Activated T-cell treated with anti-CD3 and anti-CD28 coated beads, Interleukin-2, amount 50 U/mL, for 24 hours (primary cell): Measurements from ENCODE around the gene EDC3.

Experiments
- DNase-seq: peaks from one replicate; pipeline ENCODE4 v3.0.0-alpha.2; 2020
- H3K27ac Mint-ChIP-seq: 2 replicates; pipeline ENCODE4 v1.8.0; 2020; ENCODE audit warnings: mild to moderate bottlenecking, mixed read lengths
- H3K27me3 Mint-ChIP-seq: 2 replicates; pipeline ENCODE4 v1.8.0; 2020; ENCODE audit warnings: mixed read lengths
- H3K36me3 Mint-ChIP-seq: 2 replicates; pipeline ENCODE4 v1.8.0; 2020; ENCODE audit warnings: low read depth, mixed read lengths
- H3K4me1 Mint-ChIP-seq: 2 replicates; pipeline ENCODE4 v1.8.0; 2020; ENCODE audit warnings: low read depth, mixed read lengths
- H3K4me3 Mint-ChIP-seq: 2 replicates; pipeline ENCODE4 v1.8.0; 2020; ENCODE audit warnings: mild to moderate bottlenecking, moderate library complexity, mixed read lengths
- H3K9me3 Mint-ChIP-seq: 2 replicates; pipeline ENCODE4 v1.8.0; 2020; ENCODE audit warnings: mixed read lengths

Gene EDC3

DNA sequence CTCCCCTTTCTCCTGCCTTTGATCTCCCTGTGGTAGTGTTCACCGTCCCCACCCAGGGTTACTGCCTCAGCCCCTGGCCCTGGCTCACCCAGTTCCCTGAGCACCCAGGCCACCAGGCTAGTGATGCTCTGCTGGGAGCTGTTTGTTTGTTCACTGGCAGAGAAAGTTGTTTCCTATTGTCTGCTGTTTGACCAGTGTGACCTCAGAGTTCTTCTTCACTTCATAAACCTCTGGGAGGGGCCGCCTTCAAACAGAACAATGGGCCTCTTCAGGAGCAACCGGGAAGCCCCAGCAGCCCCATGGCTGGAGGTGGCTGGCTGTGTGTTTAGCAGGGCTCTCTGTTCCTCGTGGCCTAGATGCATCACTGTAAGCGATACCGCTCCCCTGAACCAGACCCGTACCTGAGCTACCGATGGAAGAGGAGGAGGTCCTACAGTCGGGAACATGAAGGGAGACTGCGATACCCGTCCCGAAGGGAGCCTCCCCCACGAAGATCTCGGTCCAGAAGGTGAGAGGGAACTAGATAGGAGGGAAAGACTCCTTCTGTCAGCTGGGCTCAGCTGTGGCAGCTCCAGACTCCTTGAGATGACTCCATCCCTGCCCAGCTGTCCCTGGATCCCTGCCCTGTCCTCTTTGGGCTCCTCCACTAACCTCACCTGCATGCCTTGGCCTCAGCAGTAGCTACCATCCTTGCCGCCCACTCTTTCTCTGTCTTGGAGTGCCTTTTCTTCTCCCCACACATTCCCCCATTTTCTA lies 76.8 kb downstream of the EDC3 start:
- Mint-ChIP-seq H3K36me3 (peaks cover 84% of the 10 kb centered on the region), H3K27ac (peak overlapping the region; percentile 99), H3K4me3 (no peak overlapping the region), H3K27me3 (no peaks in the 10 kb centered on the region), H3K4me1 (peaks cover 54% of the 10 kb centered on the region), H3K9me3 (no peaks in the 10 kb centered on the region)
- no peak for DNase-seq

- no peaks in the 10 kb centered on the region for H3K9me3 Mint-ChIP-seq
- H3K4me3 Mint-ChIP-seq = peak overlapping the region; percentile 94
- peak overlapping the region; percentile 99 for H3K27ac Mint-ChIP-seq
- no peak for DNase-seq
- no peaks in the 10 kb centered on the region for H3K27me3 Mint-ChIP-seq
- H3K4me1 Mint-ChIP-seq = peaks cover 63% of the 10 kb centered on the region
- peaks cover 64% of the 10 kb centered on the region for H3K36me3 Mint-ChIP-seq
Measured at GRCh38 chr15:74616996-74617395, 78.8 kb downstream of the EDC3 start.

DNA sequence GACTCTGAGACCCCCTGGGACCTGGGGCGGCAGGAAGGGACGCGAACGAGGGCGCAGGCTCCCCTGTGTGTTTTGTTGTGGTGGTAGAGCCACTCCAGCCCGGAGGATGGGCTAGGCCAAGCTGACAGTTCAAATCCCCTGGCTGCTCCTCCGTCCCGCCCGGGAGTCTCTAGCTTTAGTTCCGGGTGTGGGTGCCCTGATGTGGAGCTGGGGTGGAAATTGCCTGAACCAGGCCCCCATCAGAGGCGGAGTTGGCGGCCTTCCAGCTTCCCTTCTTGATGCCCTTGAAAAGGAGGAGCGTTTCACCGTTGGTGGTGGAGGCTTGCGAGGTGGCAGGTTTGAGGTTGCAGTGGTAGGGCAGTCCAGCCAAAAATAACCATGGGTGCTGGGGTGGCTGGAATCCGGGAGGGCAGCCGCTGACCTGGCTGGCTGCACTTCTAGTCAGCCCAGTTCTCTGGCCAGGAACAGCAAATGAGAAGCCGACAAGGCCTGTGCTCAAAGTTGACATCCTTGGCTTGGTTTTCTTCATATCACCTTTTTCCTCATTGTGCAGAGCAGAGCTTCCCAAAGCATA lies 79.4 kb downstream of the EDC3 start:
- Mint-ChIP-seq H3K9me3 (no peaks in the 10 kb centered on the region), H3K4me3 (peak overlapping the region; percentile 94), H3K27me3 (no peaks in the 10 kb centered on the region), H3K27ac (peak overlapping the region; percentile 99), H3K36me3 (peaks cover 59% of the 10 kb centered on the region), H3K4me1 (peaks cover 63% of the 10 kb centered on the region)
- peak; percentile 70 for DNase-seq

GRCh38 chr15:74615508-74616365 lies 80.1 kb downstream of the EDC3 start, which contains the start of gene CLK3:
Gene CLK3 (plus strand): TSS chr15:74615836. CDS start chr15:74619197, 3,361 bp downstream.
- Mint-ChIP-seq H3K9me3 (no peaks in the 10 kb centered on the region), H3K36me3 (peaks cover 52% of the 10 kb centered on the region)

GRCh38 chr15:74614744-74615507 lies 80.9 kb downstream of the EDC3 start:
- Mint-ChIP-seq H3K4me3 (peak overlapping the region; percentile 94), H3K9me3 (no peaks in the 10 kb centered on the region), H3K27me3 (no peaks in the 10 kb centered on the region), H3K27ac (peak overlapping the region; percentile 99), H3K4me1 (peaks cover 49% of the 10 kb centered on the region), H3K36me3 (peaks cover 43% of the 10 kb centered on the region)
- peak; percentile 92 for DNase-seq

More at GRCh38 chr15:74615508-74616365, 80.1 kb downstream of the EDC3 start, which contains the start of gene CLK3:
- Mint-ChIP-seq H3K27me3 (no peaks in the 10 kb centered on the region), H3K27ac (peak within 1 kb of the TSS; percentile 99), H3K4me1 (peaks cover 57% of the 10 kb centered on the region), H3K4me3 (peak within 1 kb of the TSS; percentile 94)
- peak; percentile 98 for DNase-seq

DNA sequence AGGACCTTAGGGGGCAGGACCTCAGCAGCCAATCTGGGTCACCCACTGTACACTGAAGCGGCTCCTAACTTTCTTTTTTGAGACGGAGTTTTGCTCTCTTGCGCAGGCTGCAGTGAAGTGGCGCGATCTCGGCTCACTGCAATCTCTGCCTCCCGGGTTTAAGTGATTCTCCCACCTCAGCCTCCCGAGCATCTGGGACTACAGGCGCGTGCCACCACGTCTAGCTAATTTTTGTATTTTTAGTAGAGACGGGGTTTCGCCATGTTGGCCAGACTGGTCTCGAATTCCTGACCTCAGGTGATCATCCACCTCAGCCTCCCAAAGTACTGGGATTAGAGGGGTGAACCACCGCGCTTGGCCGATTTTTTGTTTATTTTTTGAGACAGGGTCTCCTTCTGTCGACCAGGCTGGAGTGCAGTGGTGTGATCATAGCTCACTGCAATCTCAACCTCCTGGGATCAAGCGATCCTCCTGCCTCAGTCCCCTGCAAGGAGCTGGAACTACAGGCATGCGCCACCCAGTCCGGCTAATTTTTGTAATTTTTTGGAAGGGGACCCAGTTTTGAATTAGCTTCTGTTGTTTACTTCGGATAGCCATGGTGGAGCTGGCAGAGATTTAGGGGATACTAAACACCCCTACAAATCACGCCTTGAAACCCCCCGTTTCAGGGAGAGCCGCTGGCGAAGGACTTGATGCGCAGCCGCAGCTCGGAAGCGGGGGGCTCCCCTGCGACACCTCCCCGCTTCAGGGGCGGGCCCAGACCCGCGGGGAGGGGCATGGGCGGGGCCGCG lies 81.7 kb downstream of the EDC3 start:
- peak overlapping the region; percentile 94 for H3K4me3 Mint-ChIP-seq
- peak overlapping the region; percentile 69 for H3K27ac Mint-ChIP-seq
- H3K36me3 Mint-ChIP-seq = peaks cover 36% of the 10 kb centered on the region
- no peaks in the 10 kb centered on the region for H3K9me3 Mint-ChIP-seq
- H3K4me1 Mint-ChIP-seq = peaks cover 42% of the 10 kb centered on the region
- no peak for DNase-seq
- H3K27me3 Mint-ChIP-seq = no peaks in the 10 kb centered on the region

GRCh38 chr15:74613089-74613952 lies 82.5 kb downstream of the EDC3 start:
- H3K4me1 Mint-ChIP-seq = peaks cover 34% of the 10 kb centered on the region
- no peak for DNase-seq
- no peaks in the 10 kb centered on the region for H3K9me3 Mint-ChIP-seq
- peak overlapping the region; percentile 69 for H3K27ac Mint-ChIP-seq
- H3K4me3 Mint-ChIP-seq = peak overlapping the region; percentile 94
- H3K27me3 Mint-ChIP-seq = no peaks in the 10 kb centered on the region
- peaks cover 30% of the 10 kb centered on the region for H3K36me3 Mint-ChIP-seq

DNA sequence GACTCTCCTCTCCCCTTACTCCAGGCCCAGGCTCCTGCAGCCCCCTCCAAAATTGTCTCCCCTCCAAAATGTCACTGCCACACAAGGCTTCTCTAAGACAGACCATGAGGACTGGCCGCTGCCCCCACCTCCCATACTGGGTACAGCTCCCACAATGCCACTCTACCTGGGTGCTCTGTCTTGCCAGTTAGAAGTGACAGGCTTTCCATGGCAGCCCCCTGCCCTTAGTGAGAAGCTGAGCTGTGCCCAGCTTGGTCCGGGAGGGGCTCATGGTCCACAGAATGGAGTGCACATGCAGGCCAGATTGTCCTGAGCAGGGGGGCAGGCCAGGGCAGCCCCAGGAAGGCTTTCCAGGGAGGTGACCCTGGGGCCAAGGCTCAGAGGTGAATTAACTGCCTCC lies 83.1 kb downstream of the EDC3 start:
- no peak overlapping the region for H3K4me3 Mint-ChIP-seq
- DNase-seq = no peak
- no peaks in the 10 kb centered on the region for H3K9me3 Mint-ChIP-seq
- peaks cover 28% of the 10 kb centered on the region for H3K4me1 Mint-ChIP-seq
- peak overlapping the region; percentile 7 for H3K27ac Mint-ChIP-seq
- H3K27me3 Mint-ChIP-seq = no peaks in the 10 kb centered on the region
- peaks cover 24% of the 10 kb centered on the region for H3K36me3 Mint-ChIP-seq

GRCh38 chr15:74611834-74612233 lies 84.0 kb downstream of the EDC3 start:
- no peaks in the 10 kb centered on the region for H3K27me3 Mint-ChIP-seq
- no peaks in the 10 kb centered on the region for H3K9me3 Mint-ChIP-seq
- DNase-seq = no peak
- H3K4me1 Mint-ChIP-seq = peaks cover 19% of the 10 kb centered on the region
- H3K4me3 Mint-ChIP-seq = no peak overlapping the region
- H3K36me3 Mint-ChIP-seq = peaks cover 16% of the 10 kb centered on the region
- no peak overlapping the region for H3K27ac Mint-ChIP-seq

GRCh38 chr15:74611341-74611740 lies 84.5 kb downstream of the EDC3 start:
- H3K36me3 Mint-ChIP-seq = peaks cover 11% of the 10 kb centered on the region
- H3K27ac Mint-ChIP-seq = no peak overlapping the region
- H3K9me3 Mint-ChIP-seq = no peaks in the 10 kb centered on the region
- peaks cover 14% of the 10 kb centered on the region for H3K4me1 Mint-ChIP-seq
- DNase-seq = no peak
- no peaks in the 10 kb centered on the region for H3K27me3 Mint-ChIP-seq
- no peak overlapping the region for H3K4me3 Mint-ChIP-seq

GRCh38 chr15:74610302-74610951 lies 85.4 kb downstream of the EDC3 start:
- H3K36me3 Mint-ChIP-seq = peaks cover 6% of the 10 kb centered on the region
- no peaks in the 10 kb centered on the region for H3K9me3 Mint-ChIP-seq
- H3K27ac Mint-ChIP-seq = no peak overlapping the region
- peaks cover 14% of the 10 kb centered on the region for H3K4me1 Mint-ChIP-seq
- no peak overlapping the region for H3K4me3 Mint-ChIP-seq
- DNase-seq = no peak
- no peaks in the 10 kb centered on the region for H3K27me3 Mint-ChIP-seq

DNA sequence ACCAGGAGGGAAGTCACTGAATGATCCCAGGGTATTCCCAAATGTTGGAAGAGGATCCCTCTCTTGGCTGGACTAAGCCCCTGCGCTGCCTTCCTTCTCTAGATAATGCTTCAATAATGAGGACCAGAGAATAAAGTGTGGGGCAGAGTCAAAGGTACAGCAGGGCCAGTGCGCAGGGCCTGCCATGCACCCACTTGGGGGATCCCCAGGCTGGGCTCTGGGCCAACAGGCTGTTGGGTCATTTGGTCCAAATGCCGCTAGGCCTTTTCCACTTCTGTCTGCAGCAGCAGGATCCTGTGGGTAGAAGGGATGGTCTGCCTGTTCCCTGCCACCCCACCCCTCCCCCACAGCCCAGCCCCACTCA lies 85.9 kb downstream of the EDC3 start:
- Mint-ChIP-seq H3K4me3 (no peak overlapping the region), H3K9me3 (no peaks in the 10 kb centered on the region)

More for the DNA sequence above, 85.9 kb downstream of the EDC3 start:
- Mint-ChIP-seq H3K27me3 (no peaks in the 10 kb centered on the region), H3K4me1 (peaks cover 14% of the 10 kb centered on the region), H3K36me3 (peaks cover 3% of the 10 kb centered on the region), H3K27ac (no peak overlapping the region)
- no peak for DNase-seq
